GM23338 (cell line): ENCODE data around the gene FICD. TPM values are rescaled to one million over a fixed set of nuclear protein-coding genes. Genes with fewer than 3 reads are reported as not detected.

Source experiments
- ATAC-seq: fragments of 200-7000 bp; cut with Tn5 transposase; 3 replicates; pipeline ENCODE4 v1.9.1; 2020
- DNase-seq: peaks from one replicate; pipeline ENCODE4 v3.0.0-alpha.2; 2015; ENCODE audit warnings: low spot score
- H2AFZ ChIP-seq: fragments of 200-600 bp; sonication (generic); 2 replicates; pipeline ENCODE4 v1.8.0; 2016; ENCODE audit warnings: antibody characterized with exemption, mild to moderate bottlenecking, moderate library complexity
- H3F3A ChIP-seq: fragments of 200-600 bp; sonication (generic); replicated peaks from 2 replicates; pipeline ENCODE4 v1.8.0; 2017; ENCODE audit warnings: antibody characterized with exemption, mixed run types, low read depth
- H3K27ac ChIP-seq: fragments of 200-600 bp; sonication (generic); 2 replicates; pipeline ENCODE4 v1.6.1; 2016; ENCODE audit warnings: low read depth
- H3K27me3 ChIP-seq: fragments of 200-600 bp; sonication (generic); 2 replicates; pipeline ENCODE4 v1.8.0; 2016; ENCODE audit warnings: mild to moderate bottlenecking, mixed run types, moderate library complexity; ENCODE audit not compliant: insufficient read depth
- H3K36me3 ChIP-seq: fragments of 200-600 bp; sonication (generic); 2 replicates; pipeline ENCODE4 v1.8.0; 2016; ENCODE audit warnings: mild to moderate bottlenecking; ENCODE audit not compliant: insufficient read depth
- H3K4me1 ChIP-seq: fragments of 200-600 bp; sonication (generic); 2 replicates; pipeline ENCODE4 v1.8.0; 2016; ENCODE audit warnings: mild to moderate bottlenecking, moderate library complexity; ENCODE audit not compliant: insufficient read depth
- H3K4me2 ChIP-seq: fragments of 200-600 bp; sonication (generic); 2 replicates; pipeline ENCODE4 v1.7.1; 2017; ENCODE audit warnings: mixed run types
- H3K4me3 ChIP-seq: fragments of 200-600 bp; sonication (generic); 2 replicates; pipeline ENCODE4 v1.6.1; 2016; ENCODE audit warnings: mixed run types
- H3K79me2 ChIP-seq: fragments of 200-600 bp; sonication (generic); replicated peaks from 2 replicates; pipeline ENCODE4 v1.8.0; 2017; ENCODE audit warnings: mild to moderate bottlenecking; ENCODE audit not compliant: insufficient read depth
- H3K9me2 ChIP-seq: fragments of 200-600 bp; sonication (generic); 2 replicates; pipeline ENCODE4 v1.8.0; 2017; ENCODE audit not compliant: insufficient read depth
- H4K20me1 ChIP-seq: fragments of 200-600 bp; sonication (generic); replicated peaks from 2 replicates; pipeline ENCODE4 v1.8.0; 2017; ENCODE audit warnings: mild to moderate bottlenecking; ENCODE audit not compliant: insufficient read depth
- H3K27ac Mint-ChIP-seq: 2 replicates; pipeline ENCODE4 v1.8.0; 2020; ENCODE audit warnings: inconsistent platforms, mild to moderate bottlenecking, moderate library complexity, mixed read lengths
- H3K27me3 Mint-ChIP-seq: 3 replicates; pipeline ENCODE4 v1.8.0; 2022; ENCODE audit warnings: low read depth, mild to moderate bottlenecking, moderate library complexity, mixed read lengths, inconsistent platforms; ENCODE audit not compliant: insufficient read depth, poor library complexity
- H3K36me3 Mint-ChIP-seq: 3 replicates; pipeline ENCODE4 v1.8.0; 2021; ENCODE audit warnings: low read depth, mild to moderate bottlenecking, inconsistent platforms, moderate library complexity, mixed read lengths
- H3K4me1 Mint-ChIP-seq: 3 replicates; pipeline ENCODE4 v1.8.0; 2020; ENCODE audit warnings: mild to moderate bottlenecking, inconsistent platforms, mixed read lengths
- H3K4me3 Mint-ChIP-seq: 3 replicates; pipeline ENCODE4 v1.8.0; 2021; ENCODE audit warnings: moderate library complexity, mild to moderate bottlenecking, inconsistent platforms, mixed read lengths
- H3K9me3 Mint-ChIP-seq: 3 replicates; pipeline ENCODE4 v1.8.0; 2020; ENCODE audit warnings: moderate library complexity, mild to moderate bottlenecking, inconsistent platforms, mixed read lengths
- CREB1 ChIP-seq: fragments of 250-450 bp; sonication (Bioruptor Pico); IDR thresholded peaks from 2 replicates; pipeline ENCODE4 v1.5.0; 2020; ENCODE audit warnings: low read depth, mild to moderate bottlenecking, moderate library complexity
- EZH2 ChIP-seq: fragments of 200-600 bp; sonication (generic); IDR thresholded peaks from one replicate; pipeline ENCODE4 v1.8.0; 2017; ENCODE audit warnings: antibody characterized with exemption, mild to moderate bottlenecking, low read depth; ENCODE audit not compliant: unreplicated experiment
- JUNB ChIP-seq: IDR thresholded peaks from one replicate; pipeline ENCODE4 v1.6.1; 2016; ENCODE audit warnings: antibody characterized with exemption; ENCODE audit not compliant: unreplicated experiment
- NANOG ChIP-seq: IDR thresholded peaks from 2 replicates; pipeline ENCODE4 v1.6.1; 2016; ENCODE audit warnings: antibody characterized with exemption, borderline replicate concordance
- ZNF114 ChIP-seq: fragments of 250-450 bp; sonication (Bioruptor Pico); IDR thresholded peaks from 2 replicates; pipeline ENCODE4 v1.5.0; 2020; ENCODE audit warnings: mild to moderate bottlenecking, moderate library complexity
- long read RNA-seq: library from polyadenylated mRNA; unstranded; transcript quantifications from one replicate; pipeline ENCODE4 v2.0.0, GENCODE V29; 2020; ENCODE audit not compliant: unreplicated experiment
- polyA plus RNA-seq: library from polyadenylated mRNA; unstranded; fragments of >200 nt; fragmentation: Nextera tagmentation; extraction: Ambion mirVana; gene quantifications from 2 replicates; pipeline ENCODE4 v1.2.1, GENCODE V29; 2016
- total RNA-seq: library from RNA; depleted of rRNA; stranded (reverse); fragments of >200 nt; shearing (Covaris generic); gene quantifications from 2 replicates; pipeline ENCODE4 v1.2.3, GENCODE V29; 2014; rRNA removed
- TF ChIP-seq, protein P1 (sequence below), 2 experiments: fragments of 200-600 bp in 1 of 2; sonication (generic) in 1 of 2; conservative IDR thresholded peaks; 2 replicates each; pipeline versions ENCODE4 v1.5.1 to v1.6.1; 2016 to 2017; ENCODE audit warnings: antibody characterized with exemption in 2 of 2, low read depth in 2 of 2, mild to moderate bottlenecking in 2 of 2, moderate library complexity in 1 of 2
- TF ChIP-seq, protein P2 (sequence below): IDR thresholded peaks from one replicate; pipeline ENCODE4 v1.6.1; 2018; ENCODE audit warnings: antibody characterized with exemption; ENCODE audit not compliant: unreplicated experiment
- TF ChIP-seq, protein P3 (sequence below): IDR thresholded peaks from 2 replicates; pipeline ENCODE4 v1.6.1; 2016; ENCODE audit warnings: antibody characterized with exemption

The FICD gene
- 4.9 and 6.0 TPM in 2 replicates for total RNA-seq
- 5.3 and 7.6 TPM in 2 replicates for polyA plus RNA-seq
- long read RNA-seq, transcript FICD-204 (3 exons, 3,347 nt): major isoform, 9 of 10 reads
- long read RNA-seq, partial matches to known transcripts: 0 of 10 reads
- long read RNA-seq, other reads (novel, unspliced or antisense): 0 of 10 reads

DNA sequence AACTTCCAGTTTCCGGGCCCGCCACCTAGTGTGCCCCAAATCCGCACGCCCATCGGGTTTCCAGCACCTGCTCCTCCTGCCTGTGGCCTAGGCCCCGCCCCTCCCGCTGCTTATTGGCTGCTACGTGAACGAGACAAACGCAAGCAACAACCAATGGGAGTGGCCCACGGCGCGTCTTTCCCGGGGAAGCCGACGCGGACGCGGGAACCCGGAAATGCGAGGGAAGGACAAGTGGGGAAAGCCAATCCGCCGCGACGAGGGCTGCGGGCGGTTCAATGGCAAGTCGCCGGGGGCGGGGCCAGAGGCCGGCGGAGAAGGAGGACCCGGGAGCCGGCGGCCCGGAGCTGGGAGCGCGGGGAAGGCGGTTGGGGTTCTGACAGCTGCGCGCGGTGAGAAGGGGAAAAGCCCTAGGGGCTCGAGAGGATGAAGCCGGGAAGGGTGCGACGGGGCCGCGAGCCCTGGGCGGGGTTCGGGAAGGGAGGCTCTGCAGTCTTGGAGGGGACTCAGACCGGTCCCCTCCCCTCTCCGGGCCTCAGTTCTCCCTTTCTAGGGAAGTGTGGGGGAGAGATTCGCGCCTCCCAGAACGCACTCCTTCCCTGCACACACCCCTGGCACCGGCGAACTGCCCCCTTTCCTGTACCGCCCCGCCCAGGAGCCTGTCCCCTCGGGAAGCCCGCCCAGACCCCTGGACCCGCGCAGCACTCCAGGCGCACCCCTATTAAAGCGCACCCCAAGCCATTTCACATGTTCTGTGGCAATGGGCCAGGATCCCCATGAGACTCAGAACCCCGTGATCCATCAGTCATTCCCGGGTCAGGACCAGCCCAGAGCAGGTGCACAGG lies at the start of gene FICD:
FICD (plus strand) TSS at position 305 of the 842 bp plus-strand sequence. CDS start 1,696 bp downstream, outside the sequence.
- H3K9me3 Mint-ChIP-seq: peaks cover 11% of the 10 kb centered on the region
- ATAC-seq: peak; percentile 83
- H3K27ac ChIP-seq: no peak within 1 kb of the TSS
- H3K4me3 Mint-ChIP-seq: peak within 1 kb of the TSS; percentile 85
- peaks cover 1% of the 10 kb centered on the region; the same call in 1 of the 2 replicates for H4K20me1 ChIP-seq
- H3K27ac Mint-ChIP-seq: peak within 1 kb of the TSS; percentile 66; the same call in 1 of the 2 replicates
- H3K4me1 ChIP-seq: peaks cover 17% of the 10 kb centered on the region; the same call in 1 of the 2 replicates
- H3K4me2 ChIP-seq: peak within 1 kb of the TSS; percentile 96
- peaks cover 13% of the 10 kb centered on the region; the same call in 1 of the 2 replicates for H3F3A ChIP-seq
- no peaks in the 10 kb centered on the region for H3K79me2 ChIP-seq
- no peaks in the 10 kb centered on the region for H3K27me3 ChIP-seq
- H3K4me1 Mint-ChIP-seq: peaks cover 17% of the 10 kb centered on the region
- H2AFZ ChIP-seq: peak within 1 kb of the TSS; percentile 95
- peak; percentile 100 for DNase-seq
- H3K36me3 Mint-ChIP-seq: peaks cover 30% of the 10 kb centered on the region
- H3K9me2 ChIP-seq: no peaks in the 10 kb centered on the region
- H3K27me3 Mint-ChIP-seq: peaks cover 19% of the 10 kb centered on the region
- peak; percentile 87 for TF ChIP-seq CREB1 (CRISPR knock-in tag)
- TF ChIP-seq, protein P1, sequence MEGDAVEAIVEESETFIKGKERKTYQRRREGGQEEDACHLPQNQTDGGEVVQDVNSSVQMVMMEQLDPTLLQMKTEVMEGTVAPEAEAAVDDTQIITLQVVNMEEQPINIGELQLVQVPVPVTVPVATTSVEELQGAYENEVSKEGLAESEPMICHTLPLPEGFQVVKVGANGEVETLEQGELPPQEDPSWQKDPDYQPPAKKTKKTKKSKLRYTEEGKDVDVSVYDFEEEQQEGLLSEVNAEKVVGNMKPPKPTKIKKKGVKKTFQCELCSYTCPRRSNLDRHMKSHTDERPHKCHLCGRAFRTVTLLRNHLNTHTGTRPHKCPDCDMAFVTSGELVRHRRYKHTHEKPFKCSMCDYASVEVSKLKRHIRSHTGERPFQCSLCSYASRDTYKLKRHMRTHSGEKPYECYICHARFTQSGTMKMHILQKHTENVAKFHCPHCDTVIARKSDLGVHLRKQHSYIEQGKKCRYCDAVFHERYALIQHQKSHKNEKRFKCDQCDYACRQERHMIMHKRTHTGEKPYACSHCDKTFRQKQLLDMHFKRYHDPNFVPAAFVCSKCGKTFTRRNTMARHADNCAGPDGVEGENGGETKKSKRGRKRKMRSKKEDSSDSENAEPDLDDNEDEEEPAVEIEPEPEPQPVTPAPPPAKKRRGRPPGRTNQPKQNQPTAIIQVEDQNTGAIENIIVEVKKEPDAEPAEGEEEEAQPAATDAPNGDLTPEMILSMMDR (conservative IDR thresholded peaks at IDR 0.05; ENCODE audit: low read depth in 2 of 2): no peak
- no peak for TF ChIP-seq JUNB
- TF ChIP-seq ZNF114: no peak
- TF ChIP-seq NANOG: no peak
- TF ChIP-seq, protein P2, sequence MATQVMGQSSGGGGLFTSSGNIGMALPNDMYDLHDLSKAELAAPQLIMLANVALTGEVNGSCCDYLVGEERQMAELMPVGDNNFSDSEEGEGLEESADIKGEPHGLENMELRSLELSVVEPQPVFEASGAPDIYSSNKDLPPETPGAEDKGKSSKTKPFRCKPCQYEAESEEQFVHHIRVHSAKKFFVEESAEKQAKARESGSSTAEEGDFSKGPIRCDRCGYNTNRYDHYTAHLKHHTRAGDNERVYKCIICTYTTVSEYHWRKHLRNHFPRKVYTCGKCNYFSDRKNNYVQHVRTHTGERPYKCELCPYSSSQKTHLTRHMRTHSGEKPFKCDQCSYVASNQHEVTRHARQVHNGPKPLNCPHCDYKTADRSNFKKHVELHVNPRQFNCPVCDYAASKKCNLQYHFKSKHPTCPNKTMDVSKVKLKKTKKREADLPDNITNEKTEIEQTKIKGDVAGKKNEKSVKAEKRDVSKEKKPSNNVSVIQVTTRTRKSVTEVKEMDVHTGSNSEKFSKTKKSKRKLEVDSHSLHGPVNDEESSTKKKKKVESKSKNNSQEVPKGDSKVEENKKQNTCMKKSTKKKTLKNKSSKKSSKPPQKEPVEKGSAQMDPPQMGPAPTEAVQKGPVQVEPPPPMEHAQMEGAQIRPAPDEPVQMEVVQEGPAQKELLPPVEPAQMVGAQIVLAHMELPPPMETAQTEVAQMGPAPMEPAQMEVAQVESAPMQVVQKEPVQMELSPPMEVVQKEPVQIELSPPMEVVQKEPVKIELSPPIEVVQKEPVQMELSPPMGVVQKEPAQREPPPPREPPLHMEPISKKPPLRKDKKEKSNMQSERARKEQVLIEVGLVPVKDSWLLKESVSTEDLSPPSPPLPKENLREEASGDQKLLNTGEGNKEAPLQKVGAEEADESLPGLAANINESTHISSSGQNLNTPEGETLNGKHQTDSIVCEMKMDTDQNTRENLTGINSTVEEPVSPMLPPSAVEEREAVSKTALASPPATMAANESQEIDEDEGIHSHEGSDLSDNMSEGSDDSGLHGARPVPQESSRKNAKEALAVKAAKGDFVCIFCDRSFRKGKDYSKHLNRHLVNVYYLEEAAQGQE: peak; percentile 7
- no peak for TF ChIP-seq EZH2
- TF ChIP-seq, protein P3, sequence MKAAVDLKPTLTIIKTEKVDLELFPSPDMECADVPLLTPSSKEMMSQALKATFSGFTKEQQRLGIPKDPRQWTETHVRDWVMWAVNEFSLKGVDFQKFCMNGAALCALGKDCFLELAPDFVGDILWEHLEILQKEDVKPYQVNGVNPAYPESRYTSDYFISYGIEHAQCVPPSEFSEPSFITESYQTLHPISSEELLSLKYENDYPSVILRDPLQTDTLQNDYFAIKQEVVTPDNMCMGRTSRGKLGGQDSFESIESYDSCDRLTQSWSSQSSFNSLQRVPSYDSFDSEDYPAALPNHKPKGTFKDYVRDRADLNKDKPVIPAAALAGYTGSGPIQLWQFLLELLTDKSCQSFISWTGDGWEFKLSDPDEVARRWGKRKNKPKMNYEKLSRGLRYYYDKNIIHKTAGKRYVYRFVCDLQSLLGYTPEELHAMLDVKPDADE: 0 out of 2 replicates have a peak, but pooled peaks have one; percentile 14
- H3K36me3 ChIP-seq: peaks cover 6% of the 10 kb centered on the region
- H3K4me3 ChIP-seq: peak within 1 kb of the TSS; percentile 91
